Measurements from ENCODE around the gene FKBP11. TPM values are rescaled to one million over a fixed set of nuclear protein-coding genes. Genes with fewer than 3 reads are reported as not detected.

FKBP11 gene
- 6.0 and 9.9 TPM in 2 replicates for total RNA-seq (2014; rRNA removed; shearing (Covaris generic))

DNA sequence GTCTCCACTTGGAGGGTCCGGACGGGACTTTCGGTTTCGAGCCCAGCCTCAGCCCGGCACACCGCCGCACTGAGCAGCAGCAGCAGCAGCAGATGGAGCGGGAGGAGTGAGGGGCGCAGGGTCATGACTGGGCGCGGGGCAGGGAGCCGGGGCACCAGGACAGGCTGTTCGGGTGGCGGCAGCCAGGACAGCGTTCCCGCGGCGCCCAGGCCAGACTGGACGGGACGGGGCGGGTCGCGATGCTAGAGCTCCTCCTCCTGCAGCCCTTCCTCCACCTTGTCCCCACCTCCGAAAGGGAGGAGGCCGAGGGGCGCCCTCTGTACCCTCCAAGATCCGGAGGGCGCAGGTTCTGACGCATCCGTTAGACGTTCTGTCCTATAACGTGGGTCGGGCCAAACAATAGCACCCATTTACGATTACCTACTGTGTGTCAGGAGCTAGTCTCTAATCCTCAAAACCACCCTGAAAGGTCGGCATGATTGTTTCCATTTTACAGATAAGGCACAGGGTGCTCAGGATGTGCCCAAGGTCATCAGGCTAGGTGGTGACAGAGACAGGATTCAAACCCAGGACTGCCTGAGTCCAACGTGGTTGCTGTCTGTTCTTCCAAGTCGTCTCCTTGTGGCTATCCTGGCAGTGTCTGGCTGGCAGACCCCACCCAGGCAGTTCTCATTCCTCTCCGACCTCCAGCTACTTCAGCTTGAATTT is at the start of gene FKBP11:
FKBP11 (minus strand) TSS at position 189 of the 708 bp plus-strand sequence; CDS start at position 125, 64 bp downstream.
- peak; percentile 47 to 61 for DNase-seq (ENCODE audit: low read depth in 1 of 2, low spot score in 2 of 2)
- Histone ChIP-seq H3K4me1 (replicated peaks) (peaks cover 26% of the 10 kb centered on the region), H3K4me3 (peak within 1 kb of the TSS; percentile 69), H3K36me3 (peaks cover 28% of the 10 kb centered on the region), H3K9me3 (replicated peaks) (no peaks in the 10 kb centered on the region), H3K27ac (peak within 1 kb of the TSS; percentile 38; the same call in 1 of the 2 replicates), H3K27me3 (replicated peaks) (no peaks in the 10 kb centered on the region)

DNA sequence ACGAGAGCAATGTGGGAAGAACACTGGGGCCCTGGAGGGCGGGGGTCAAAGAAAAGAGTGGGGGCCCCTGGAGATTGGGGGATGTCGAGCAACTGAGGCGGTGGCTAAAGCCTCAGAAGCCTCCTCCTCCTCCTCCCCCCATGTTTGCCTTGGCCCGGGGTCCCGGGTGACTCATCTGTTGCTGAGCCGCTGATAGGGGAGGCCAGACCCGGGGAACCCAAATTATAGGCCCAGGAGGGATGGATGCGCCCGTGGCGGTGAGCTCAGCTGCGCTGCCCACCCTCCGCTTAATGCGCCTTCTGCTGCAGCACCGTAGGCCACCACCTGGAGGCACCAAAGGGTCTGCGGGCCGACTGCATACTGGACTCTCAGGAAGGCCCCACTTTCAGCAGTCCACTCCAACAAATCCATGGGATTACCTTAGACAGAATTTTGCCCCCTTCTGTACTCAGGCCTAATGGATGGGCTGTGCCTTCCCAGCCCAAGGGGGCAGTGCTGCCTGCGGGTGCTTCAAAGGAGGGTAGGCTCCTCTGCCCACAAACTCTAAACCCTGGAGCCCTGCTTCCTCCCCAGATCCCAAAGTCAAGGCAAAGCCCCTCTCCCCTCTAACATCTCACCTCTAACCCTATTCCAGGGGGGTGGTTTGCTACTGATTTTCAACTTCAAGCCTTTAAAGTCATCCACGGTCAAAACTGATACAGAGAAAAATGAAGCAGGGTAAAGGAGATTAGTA is 48.8 kb upstream of the FKBP11 start:
- DNase-seq (ENCODE audit: low read depth in 1 of 2, low spot score in 2 of 2), result no peak
- Histone ChIP-seq H3K9me3 (replicated peaks) (peaks cover 6% of the 10 kb centered on the region), H3K27me3 (replicated peaks) (peaks cover 43% of the 10 kb centered on the region), H3K36me3 (no peaks in the 10 kb centered on the region), H3K4me3 (no peak overlapping the region), H3K4me1 (replicated peaks) (peaks cover 53% of the 10 kb centered on the region), H3K27ac (no peak overlapping the region)

DNA sequence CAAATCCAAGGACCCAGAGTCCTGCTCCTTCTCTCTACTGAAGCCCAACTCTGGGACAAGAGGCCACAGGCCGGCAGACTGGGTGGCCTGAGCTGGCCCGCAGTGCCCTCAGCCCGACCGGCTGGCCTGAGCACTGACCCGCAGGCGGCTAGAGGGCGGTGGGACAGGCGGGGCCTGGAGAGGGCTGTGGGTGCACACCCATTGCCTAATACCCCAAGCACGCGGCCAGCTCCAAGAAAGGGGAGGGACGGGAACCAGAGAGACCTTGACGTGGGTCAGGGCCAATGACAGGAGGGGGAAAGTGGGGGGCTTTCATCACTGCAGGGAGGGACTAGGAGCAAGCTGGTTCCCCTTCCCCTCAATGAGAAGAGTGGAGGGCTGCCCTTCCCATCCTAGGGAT is 48.2 kb upstream of the FKBP11 start:
- H3K4me1 ChIP-seq (replicated peaks), result peaks cover 51% of the 10 kb centered on the region
- H3K36me3 ChIP-seq, result no peaks in the 10 kb centered on the region
- no peak for DNase-seq (ENCODE audit: low read depth in 1 of 2, low spot score in 2 of 2)
- H3K9me3 ChIP-seq (replicated peaks), result peaks cover 5% of the 10 kb centered on the region
- H3K27me3 ChIP-seq (replicated peaks), result peaks cover 37% of the 10 kb centered on the region
- no peak overlapping the region for H3K4me3 ChIP-seq
- H3K27ac ChIP-seq, result no peak overlapping the region

DNA sequence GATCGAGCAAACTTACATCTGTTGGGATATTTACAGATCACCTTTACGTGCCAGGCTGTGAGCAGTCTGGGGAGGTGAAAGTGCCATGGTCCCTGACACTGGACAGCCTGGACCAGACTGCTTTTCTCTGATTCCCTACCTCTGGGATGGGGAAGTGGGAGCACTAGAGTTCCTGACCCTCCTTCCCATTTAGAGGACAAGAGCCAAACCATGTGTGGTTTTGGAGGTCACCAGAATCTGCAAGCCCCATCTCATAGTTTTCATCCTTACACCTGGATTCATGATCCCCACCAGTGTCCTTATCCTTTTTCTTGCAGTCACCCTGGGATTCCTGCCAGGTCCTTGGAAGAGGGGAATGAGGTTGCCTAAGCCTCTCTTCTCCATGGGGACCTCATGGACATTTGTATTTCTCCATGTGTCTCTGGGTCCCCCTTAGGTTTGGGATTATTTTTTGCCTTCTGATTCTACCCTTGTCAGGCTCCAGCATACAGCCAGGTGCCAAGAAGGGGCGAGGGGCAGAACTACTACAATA is 47.7 kb upstream of the FKBP11 start:
- Histone ChIP-seq H3K27me3 (replicated peaks) (peaks cover 32% of the 10 kb centered on the region), H3K27ac (no peak overlapping the region), H3K4me1 (replicated peaks) (peaks cover 45% of the 10 kb centered on the region), H3K36me3 (no peaks in the 10 kb centered on the region), H3K9me3 (replicated peaks) (no peaks in the 10 kb centered on the region; the same call in 1 of the 2 replicates), H3K4me3 (no peak overlapping the region)
- no peak for DNase-seq (ENCODE audit: low read depth in 1 of 2, low spot score in 2 of 2)

DNA sequence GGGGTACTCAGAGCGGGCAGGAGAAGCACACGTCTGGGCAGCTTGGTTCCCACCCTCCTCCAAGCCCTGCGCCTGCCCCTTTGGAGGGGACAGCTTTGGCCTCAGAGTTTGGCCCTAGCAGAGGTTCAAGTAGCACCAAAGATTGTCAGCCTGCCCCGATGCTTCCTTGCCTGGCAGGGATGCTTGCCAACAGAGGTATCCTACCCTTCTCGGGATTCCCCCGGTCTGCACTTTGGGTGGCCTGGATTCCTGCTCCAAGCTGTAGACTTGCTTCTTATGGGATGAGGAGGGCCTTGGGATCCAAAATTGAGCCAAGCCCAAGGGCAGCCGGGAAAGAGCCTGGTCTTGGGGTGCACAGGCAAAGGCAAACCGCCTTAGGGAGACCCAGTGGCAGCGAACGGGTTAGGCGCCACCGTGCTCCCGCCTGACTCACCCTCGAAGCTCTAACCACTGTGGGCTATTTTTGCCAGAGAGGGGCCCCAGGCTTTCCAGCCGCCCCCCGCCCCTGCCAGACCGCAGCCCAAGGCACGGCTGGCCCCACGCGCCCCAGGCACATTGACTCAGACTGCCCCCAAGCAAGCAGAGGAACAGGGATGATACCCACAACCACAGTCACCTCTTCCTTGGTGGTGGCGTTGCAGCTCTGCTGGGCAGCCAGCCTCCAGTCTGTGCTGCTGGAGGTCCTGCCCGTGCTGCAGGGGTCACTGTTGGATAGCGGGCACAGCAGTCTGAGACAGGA is 47.1 kb upstream of the FKBP11 start:
- Histone ChIP-seq H3K9me3 (replicated peaks) (no peaks in the 10 kb centered on the region), H3K27ac (no peak overlapping the region), H3K27me3 (replicated peaks) (peaks cover 25% of the 10 kb centered on the region), H3K4me3 (no peak overlapping the region), H3K36me3 (no peaks in the 10 kb centered on the region), H3K4me1 (replicated peaks) (peaks cover 39% of the 10 kb centered on the region)
- peak; percentile 62 to 75 for DNase-seq (ENCODE audit: low read depth in 1 of 2, low spot score in 2 of 2)

DNA sequence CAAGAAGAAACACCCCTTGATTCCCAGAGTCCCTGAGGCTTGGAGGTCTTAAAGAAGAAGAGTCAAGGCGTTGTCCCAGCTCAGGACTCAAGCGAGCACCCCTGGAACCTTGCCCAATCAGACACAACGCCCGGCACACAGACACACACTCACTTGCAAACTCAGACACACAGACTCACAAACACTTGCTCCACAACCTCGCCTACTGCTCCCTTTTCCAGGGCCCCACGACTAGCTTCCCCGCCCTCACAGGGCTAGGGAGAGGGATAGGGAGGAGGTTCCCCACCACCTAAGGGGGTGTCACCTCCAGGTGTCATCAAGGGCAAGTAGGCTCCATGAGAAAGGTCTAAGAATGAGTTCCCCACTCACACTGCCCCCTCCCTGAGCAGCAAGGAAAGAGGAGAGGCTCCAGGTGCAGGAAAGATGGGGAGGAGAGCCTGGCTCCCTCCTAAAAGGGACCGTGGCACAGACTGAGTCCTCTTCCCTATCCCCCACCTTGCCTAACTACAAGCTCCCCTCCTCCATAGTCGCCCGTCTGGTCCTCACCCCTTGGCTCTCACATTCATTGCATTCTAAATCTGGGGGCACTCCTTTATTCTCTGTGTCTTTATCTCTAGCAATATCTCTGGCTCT is 45.5 kb upstream of the FKBP11 start:
- Histone ChIP-seq H3K27me3 (replicated peaks) (peaks cover 24% of the 10 kb centered on the region), H3K4me3 (peak overlapping the region; percentile 33), H3K4me1 (replicated peaks) (peaks cover 39% of the 10 kb centered on the region), H3K27ac (no peak overlapping the region), H3K36me3 (no peaks in the 10 kb centered on the region), H3K9me3 (replicated peaks) (no peaks in the 10 kb centered on the region)
- DNase-seq (ENCODE audit: low read depth in 1 of 2, low spot score in 2 of 2), result no peak

DNA sequence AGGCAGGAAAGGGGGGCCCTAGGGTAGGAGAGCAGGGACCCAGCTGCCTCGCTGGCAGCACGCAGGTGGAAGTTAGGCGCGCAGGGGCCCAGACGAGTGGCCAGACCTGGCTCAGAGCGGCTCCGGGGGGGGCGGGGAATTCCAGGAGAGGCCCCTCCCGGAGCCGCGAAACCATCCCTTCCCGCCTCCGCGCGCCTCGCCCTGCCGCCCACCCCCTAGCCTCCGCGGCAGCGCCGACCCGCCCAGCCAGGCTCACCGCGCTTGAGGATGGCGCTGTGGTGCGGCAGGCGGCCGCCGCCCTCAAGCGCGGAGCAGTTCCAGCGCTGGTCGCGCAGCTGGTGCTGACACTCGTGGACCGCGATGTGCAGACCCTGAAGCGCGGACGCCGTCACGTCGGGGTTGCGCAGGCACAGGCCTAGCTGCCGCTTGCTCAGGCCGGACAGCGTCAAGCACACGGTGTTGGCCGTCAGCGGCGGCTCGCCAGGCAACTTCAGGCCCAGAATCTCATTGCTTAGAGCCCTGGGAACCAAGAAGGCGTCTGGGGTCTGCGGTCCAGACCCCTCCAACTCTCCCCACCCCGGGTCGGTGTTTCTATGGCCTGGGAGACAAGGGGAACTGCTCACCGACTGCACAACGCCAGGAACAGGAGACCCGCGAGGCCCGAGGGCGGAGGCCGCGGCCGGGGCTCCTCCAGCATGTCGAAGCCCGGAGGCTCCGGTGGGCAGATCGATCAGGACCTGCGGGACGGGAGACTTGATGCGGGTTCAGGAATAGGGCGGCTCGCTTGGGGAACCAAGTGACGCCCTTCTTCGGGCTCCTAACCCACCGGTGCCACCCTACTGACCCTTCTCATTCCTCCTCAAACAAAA is 44.8 kb upstream of the FKBP11 start:
- Histone ChIP-seq H3K9me3 (replicated peaks) (no peaks in the 10 kb centered on the region), H3K4me1 (replicated peaks) (peaks cover 39% of the 10 kb centered on the region), H3K36me3 (no peaks in the 10 kb centered on the region), H3K27ac (no peak overlapping the region), H3K4me3 (no peak overlapping the region), H3K27me3 (replicated peaks) (peaks cover 24% of the 10 kb centered on the region)
- no peak for DNase-seq (ENCODE audit: low read depth in 1 of 2, low spot score in 2 of 2)

DNA sequence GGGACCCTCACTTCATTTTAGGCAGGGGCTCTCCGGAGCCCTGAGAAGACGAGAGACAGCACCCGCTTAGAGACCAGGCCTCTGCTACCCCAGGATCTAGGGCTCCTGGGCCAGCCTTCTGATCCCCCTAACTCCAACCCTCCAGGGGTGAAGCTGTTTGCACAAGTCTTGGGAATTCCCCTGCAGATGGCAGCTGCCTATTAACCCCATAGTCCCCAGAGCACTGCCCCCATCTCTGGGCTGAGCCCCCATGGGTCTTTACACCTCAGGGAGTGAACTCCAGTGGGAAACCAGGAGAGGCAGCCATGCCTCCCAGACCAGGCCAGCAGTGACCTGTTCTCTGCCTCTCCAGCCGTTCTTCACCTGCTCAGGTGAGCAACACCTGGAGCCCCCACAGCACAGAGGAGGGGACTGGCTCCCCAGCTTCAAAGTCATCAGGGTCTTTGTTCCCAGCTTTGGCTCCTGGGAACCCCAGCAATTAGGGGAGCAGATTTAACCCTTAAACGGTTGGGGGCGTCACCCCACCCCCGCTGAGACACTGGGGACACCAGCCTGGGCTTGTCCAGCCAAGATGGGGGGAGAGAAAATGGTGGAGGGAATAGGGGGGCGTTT is 44.0 kb upstream of the FKBP11 start:
- no peak overlapping the region for H3K27ac ChIP-seq
- no peaks in the 10 kb centered on the region for H3K9me3 ChIP-seq (replicated peaks)
- H3K36me3 ChIP-seq, result no peaks in the 10 kb centered on the region
- no peak for DNase-seq (ENCODE audit: low read depth in 1 of 2, low spot score in 2 of 2)
- peaks cover 24% of the 10 kb centered on the region for H3K27me3 ChIP-seq (replicated peaks)
- peaks cover 39% of the 10 kb centered on the region for H3K4me1 ChIP-seq (replicated peaks)
- H3K4me3 ChIP-seq, result no peak overlapping the region

DNA sequence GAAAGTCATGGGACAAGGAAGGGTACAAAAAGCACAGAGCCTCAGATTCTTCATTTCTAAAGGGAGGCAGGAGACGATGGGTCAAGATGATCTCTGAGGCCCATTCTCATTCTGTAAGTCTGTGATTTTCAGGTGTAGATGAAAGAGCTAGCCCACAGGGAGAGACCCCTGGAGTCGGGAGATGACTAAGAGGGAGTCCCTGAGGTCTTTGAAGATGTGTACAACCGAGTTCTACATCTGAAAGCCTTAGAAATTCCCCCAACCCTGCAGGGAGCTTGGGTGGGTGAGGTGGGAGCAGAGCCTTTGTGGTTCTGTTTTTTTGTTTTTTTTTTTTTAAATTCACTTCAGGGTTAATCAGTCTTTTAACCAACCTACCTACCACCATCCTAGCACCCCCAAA is 43.2 kb upstream of the FKBP11 start:
- no peak for DNase-seq (ENCODE audit: low read depth in 1 of 2, low spot score in 2 of 2)
- Histone ChIP-seq H3K9me3 (replicated peaks) (no peaks in the 10 kb centered on the region), H3K36me3 (no peaks in the 10 kb centered on the region), H3K4me1 (replicated peaks) (peaks cover 34% of the 10 kb centered on the region), H3K4me3 (no peak overlapping the region), H3K27ac (no peak overlapping the region), H3K27me3 (replicated peaks) (peaks cover 24% of the 10 kb centered on the region)

DNA sequence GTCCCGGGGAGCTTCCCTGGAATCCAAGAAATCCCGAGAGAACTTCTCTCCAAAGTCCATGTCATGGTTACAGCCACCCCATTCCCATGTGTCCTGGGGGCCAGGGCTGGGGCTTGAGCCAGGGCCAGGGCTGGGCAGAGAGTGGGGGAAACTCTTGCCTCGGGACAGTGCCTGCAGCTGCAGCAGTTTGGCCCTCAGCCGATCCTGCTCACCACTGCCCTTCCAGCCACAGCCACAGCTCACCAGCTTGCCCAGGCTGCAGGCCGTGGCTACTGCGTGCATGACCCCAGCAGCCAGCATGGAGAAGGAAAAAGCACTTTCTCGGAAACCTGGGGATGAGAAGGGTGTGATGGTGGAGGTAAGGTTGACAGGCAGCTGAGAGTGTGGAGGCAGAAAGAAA is 42.7 kb upstream of the FKBP11 start:
- no peak overlapping the region for H3K4me3 ChIP-seq
- no peaks in the 10 kb centered on the region for H3K9me3 ChIP-seq (replicated peaks)
- H3K27me3 ChIP-seq (replicated peaks), result peaks cover 24% of the 10 kb centered on the region
- no peak for DNase-seq (ENCODE audit: low read depth in 1 of 2, low spot score in 2 of 2)
- H3K36me3 ChIP-seq, result no peaks in the 10 kb centered on the region
- peaks cover 30% of the 10 kb centered on the region for H3K4me1 ChIP-seq (replicated peaks)
- H3K27ac ChIP-seq, result no peak overlapping the region

DNA sequence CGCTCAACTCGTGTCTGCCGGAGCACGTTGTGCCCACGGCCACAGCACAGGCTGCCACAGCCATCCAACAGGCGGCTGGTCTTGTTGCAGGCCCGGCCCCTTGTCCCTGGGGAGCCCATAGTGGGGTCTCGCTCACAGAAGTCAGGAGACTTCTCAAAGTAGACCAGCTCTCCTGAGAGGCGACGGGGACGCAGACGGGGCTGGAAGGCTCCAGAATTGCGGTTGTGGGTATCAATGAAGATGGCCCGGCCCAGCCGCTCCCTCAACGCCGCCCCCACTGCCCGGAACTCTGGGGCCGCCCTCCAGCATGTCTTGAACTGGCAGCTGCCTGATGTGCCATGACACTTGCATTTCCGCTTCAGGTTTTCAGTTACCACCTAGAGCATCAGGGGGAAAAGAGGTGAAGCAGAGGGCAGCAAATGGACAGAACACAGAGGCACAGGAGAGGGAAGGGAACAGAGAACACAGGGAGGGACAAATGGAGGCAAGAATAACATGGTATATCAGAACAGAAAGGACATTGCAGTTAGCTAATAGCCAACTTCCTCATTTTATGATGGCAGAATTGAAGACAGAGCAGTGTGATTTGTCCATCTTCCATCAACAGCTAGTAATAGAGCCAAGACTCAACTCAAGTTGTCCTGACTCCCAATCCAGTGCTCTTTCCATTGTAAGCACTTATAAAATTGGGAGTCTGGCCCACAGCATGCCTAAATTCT is 41.0 kb upstream of the FKBP11 start:
- peaks cover 15% of the 10 kb centered on the region for H3K27me3 ChIP-seq (replicated peaks)
- no peaks in the 10 kb centered on the region for H3K36me3 ChIP-seq
- no peak overlapping the region for H3K4me3 ChIP-seq
- H3K9me3 ChIP-seq (replicated peaks), result no peaks in the 10 kb centered on the region
- no peak for DNase-seq (ENCODE audit: low read depth in 1 of 2, low spot score in 2 of 2)
- peaks cover 18% of the 10 kb centered on the region for H3K4me1 ChIP-seq (replicated peaks)
- H3K27ac ChIP-seq, result no peak overlapping the region

DNA sequence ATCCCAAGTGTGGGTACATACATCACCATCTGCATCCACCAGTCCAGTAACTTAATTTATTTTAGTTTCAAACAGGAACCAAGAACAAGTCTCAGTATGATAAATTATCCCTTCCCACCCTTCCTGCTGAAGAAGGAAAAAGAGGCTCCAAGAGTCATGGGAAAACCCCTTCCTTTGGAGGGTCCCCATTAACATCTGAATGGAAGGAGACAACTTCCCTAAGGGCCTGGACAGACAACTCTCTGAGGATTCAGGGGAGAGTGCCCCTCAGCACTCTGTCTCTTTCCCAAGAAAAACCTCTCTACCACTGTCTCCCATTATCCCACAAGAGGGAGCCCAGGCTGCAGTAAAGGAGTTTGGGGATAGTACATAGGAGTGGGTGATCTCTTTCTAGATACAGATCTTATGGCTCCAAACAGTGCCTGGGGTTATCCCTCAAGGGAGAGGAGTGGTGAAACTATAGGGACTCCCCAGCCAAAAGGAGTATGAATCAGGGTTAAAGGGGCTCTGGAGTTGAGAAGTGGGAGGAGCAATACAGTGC is 40.1 kb upstream of the FKBP11 start:
- H3K27me3 ChIP-seq (replicated peaks), result peaks cover 5% of the 10 kb centered on the region
- no peak overlapping the region for H3K4me3 ChIP-seq
- DNase-seq (ENCODE audit: low read depth in 1 of 2, low spot score in 2 of 2), result no peak
- H3K36me3 ChIP-seq, result no peaks in the 10 kb centered on the region
- H3K27ac ChIP-seq, result no peak overlapping the region
- H3K4me1 ChIP-seq (replicated peaks), result peaks cover 13% of the 10 kb centered on the region
- no peaks in the 10 kb centered on the region for H3K9me3 ChIP-seq (replicated peaks)
